Measurements from ENCODE around the gene CHAD.
"Not testable (repeated sequence)": the region's sequence is repeated elsewhere in the genome, so short reads cannot be mapped to it uniquely, and the experiment has no call there.

- TF ChIP-seq, protein P1, sequence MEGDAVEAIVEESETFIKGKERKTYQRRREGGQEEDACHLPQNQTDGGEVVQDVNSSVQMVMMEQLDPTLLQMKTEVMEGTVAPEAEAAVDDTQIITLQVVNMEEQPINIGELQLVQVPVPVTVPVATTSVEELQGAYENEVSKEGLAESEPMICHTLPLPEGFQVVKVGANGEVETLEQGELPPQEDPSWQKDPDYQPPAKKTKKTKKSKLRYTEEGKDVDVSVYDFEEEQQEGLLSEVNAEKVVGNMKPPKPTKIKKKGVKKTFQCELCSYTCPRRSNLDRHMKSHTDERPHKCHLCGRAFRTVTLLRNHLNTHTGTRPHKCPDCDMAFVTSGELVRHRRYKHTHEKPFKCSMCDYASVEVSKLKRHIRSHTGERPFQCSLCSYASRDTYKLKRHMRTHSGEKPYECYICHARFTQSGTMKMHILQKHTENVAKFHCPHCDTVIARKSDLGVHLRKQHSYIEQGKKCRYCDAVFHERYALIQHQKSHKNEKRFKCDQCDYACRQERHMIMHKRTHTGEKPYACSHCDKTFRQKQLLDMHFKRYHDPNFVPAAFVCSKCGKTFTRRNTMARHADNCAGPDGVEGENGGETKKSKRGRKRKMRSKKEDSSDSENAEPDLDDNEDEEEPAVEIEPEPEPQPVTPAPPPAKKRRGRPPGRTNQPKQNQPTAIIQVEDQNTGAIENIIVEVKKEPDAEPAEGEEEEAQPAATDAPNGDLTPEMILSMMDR (IDR thresholded peaks at IDR 0.05; ENCODE audit: low read length), result not testable (repeated sequence)
- not testable (repeated sequence) for TF ChIP-seq EZH2 (optimal IDR thresholded peaks at IDR 0.05; ENCODE audit: low read depth, low read length)
These were observed 49.1 kb downstream of the CHAD start for GRCh38 chr17:50419577-50419976.
